GM20000 (cell line): ENCODE results near the gene RNF151.

Experiments
- DNase-seq: peaks from one replicate; pipeline ENCODE4 v3.0.0; 2012; ENCODE audit warnings: low spot score
- TF ChIP-seq, protein P1 (sequence below): IDR thresholded peaks from 2 replicates; pipeline ENCODE4 v1.5.1; 2012; ENCODE audit warnings: mild to moderate bottlenecking, control low read depth; ENCODE audit errors: extremely low read depth, missing control alignments

RNF151 gene

DNA sequence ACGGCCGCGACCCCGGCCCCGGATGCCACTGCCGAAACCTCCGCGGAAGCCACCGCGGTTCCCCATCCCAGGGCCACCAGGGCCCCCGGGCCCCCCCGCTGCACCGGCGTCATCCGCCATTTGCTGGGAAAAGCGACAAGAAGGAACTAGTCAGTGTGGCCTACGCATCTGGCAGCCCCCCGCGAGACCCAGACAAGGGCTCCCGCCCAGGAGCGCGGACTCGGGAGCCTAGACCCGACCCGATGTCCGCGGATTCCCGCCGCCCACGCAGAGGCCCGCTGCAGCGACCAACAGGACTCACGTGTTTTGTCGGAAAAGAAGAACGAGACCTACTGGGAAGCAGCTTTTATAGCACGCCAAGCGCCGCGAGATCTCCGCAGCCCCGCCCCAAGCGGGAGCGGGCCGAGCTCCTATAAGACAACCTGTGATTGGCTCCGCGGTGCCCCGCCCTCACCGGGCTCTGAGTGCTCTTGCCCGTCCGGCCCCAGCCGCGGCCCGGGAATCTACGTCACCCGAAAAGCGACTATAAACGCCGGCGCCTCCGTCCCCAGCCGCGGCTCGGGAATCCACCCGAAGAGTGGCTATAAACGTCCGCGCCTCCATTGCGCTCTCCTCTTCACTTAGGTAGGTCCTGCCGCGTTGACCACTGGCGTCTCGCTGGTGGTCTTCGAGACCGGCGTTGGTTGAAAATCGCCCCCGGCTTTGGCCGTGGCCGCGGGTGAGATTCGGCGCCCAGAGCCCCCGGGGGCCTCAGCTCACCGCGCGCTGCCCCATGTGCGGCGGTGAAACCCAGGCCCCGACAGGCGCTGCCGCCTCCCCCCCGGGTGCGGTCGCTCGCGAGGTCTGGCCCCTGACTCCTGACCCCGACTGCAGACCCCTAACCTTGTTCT, 1.9 kb upstream of the RNF151 start, which contains the start of gene RPS2:
RPS2 (minus strand) TSS at position 321 of the 890 bp plus-strand sequence; CDS start at position 120, 201 bp downstream.
- TF ChIP-seq, protein P1, sequence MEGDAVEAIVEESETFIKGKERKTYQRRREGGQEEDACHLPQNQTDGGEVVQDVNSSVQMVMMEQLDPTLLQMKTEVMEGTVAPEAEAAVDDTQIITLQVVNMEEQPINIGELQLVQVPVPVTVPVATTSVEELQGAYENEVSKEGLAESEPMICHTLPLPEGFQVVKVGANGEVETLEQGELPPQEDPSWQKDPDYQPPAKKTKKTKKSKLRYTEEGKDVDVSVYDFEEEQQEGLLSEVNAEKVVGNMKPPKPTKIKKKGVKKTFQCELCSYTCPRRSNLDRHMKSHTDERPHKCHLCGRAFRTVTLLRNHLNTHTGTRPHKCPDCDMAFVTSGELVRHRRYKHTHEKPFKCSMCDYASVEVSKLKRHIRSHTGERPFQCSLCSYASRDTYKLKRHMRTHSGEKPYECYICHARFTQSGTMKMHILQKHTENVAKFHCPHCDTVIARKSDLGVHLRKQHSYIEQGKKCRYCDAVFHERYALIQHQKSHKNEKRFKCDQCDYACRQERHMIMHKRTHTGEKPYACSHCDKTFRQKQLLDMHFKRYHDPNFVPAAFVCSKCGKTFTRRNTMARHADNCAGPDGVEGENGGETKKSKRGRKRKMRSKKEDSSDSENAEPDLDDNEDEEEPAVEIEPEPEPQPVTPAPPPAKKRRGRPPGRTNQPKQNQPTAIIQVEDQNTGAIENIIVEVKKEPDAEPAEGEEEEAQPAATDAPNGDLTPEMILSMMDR, result no peak
- DNase-seq, result peak; percentile 100

DNA sequence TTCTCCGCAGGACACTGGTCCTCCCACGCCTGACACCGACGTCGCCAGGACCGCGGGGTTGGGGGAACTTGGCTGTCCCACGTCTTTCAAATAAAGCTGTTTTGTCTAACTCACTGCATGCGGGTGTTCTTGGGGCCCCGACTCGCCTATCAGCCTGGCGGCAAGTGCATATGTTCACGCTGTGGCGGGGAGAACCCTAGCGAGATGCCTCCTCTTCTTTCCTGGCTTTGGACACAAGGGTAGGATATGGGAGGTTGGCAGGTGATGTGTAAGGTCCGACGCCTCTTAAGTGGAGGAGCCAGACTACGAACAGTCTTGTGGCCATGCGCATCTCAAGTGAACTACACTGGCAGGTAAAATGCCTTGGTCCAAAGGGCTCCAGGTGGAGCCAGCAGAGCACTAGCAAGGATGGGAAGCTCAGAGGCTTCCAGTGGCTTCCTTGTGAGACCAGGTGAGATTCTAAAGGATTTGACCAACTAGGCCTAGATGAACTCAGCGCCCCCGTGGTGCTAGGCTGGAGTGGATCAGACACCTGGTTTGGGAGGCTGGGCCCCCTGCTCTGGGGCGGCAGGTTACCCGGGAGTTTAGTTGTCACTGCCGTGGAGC, 1.2 kb upstream of the RNF151 start:
- TF ChIP-seq, protein P1, result no peak
- no peak for DNase-seq

DNA sequence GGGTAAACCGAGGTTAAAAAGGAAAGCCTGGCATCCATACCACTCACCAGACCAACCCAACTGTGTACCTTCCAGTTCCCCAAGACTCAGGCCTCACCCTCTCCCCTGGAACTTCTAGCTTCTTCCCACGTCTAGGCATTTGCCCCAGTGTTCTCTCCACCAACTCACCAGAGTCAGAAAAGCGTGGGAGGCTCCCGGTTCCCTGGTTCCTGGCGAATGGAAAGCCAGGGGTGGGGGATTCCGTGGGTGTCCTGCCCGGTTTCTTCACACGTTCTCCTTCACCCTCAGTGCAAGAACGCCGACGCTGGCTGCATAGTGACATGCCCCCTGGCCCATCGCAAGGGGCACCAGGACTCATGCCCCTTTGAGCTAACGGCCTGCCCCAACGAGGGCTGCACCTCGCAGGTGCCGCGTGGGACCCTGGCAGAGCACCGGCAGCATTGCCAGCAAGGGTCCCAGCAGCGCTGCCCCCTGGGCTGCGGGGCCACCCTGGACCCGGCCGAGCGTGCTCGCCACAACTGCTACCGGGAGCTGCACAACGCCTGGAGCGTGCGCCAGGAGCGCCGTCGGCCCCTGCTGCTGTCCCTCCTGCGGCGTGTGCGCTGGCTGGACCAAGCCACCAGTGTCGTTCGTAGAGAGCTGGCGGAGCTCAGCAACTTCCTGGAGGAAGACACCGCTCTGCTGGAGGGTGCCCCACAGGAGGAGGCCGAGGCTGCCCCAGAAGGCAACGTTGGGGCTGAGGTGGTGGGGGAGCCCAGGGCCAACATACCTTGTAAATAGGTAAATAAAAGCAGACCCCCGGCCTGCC, 1.7 kb downstream of the RNF151 start:
- DNase-seq, result no peak
- TF ChIP-seq, protein P1, result no peak

DNA sequence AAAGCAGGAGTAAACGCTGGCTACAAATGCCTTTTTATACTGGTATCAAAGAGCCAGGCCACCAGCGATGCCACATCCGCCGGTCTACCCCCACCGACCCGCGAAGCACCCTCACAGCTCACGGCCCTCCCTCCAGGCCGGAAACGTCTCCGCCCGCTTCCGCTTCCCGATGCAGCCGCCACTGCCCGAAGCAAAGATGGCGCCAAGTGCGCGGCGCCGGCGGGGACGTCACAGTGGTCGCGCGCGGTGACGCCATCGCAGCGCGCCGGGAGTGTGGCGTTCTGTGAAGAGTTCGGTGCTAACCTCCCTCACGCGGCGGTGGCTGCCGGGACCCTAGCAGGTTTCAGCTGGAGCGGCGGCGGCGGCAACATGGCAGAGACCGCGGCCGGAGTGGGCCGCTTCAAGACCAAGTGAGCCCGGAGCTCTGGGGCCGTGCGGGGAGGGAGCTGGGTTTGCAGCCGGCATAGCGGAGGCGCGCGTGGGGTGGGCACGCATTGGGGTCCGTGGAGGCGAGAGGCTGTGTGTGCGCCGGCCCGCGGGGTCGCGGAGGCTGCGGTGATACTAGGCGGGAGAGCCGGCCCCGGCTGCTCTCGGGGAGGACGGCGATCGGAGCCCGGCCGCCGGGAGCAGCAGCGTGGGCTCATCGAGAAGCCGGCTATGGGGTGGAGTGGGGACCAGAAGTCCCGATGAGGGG, 5.3 kb downstream of the RNF151 start, which contains the start of gene TBL3:
TBL3 (plus strand) TSS at position 258 of the 694 bp plus-strand sequence; CDS start at position 370, 112 bp downstream.
- TF ChIP-seq, protein P1, result no peak
- DNase-seq, result peak; percentile 97

DNA sequence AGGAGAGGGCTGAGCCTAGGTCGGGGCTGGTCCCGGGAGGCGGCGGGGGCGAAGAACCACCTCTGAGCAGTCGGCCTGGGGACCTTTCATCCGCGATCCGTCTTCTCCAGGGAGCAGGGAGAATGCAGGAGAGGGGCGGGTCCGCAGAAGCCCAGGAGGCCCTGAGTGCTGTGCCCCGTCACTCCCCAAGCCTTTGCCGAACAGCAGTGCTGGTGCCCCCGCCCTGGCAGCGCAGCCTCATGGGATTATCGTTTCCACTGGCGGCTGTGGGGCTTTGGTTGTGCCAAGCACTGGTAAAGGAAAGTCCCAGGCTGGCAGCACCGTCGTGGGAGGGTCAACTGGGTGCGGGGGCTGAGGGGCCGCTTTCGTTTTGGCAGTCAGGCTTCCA, 5.8 kb downstream of the RNF151 start:
- TF ChIP-seq, protein P1, result no peak
- DNase-seq, result peak; percentile 46

DNA sequence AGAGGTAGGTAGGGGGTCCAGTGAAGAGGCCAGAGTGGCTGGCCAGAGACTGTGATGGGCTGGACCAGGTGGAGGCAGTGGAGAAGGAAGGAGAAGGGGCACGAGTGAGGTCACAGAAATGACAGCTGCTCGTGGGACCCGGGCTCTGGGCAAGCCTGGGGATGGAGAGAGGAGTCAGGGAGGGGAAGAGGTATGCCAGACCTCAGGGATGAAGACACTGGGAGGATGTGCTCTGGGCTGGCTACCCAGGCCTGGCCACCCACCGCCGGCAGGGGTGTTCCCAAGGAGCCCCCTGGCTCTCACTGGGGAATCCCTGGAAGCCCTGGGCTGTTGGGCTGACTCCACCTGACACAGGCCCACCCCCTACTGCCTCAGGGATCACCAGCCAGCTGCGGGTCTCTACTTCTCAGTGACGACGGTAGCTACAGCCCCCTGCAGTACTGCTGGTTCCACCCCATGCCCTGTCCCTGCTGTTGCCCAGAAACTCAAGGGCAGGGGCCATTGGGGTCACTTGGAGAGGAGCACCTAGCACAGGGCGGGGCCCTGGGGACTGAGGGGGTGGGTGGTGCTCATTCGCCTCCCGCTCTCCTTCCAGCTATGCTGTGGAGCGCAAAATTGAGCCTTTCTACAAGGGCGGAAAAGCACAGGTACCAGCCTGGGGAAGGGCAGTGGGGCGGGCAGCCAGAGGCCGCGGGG, 7.0 kb downstream of the RNF151 start:
- DNase-seq, result no peak
- TF ChIP-seq, protein P1, result no peak
